Measurements from ENCODE around the gene PRR33.

Gene PRR33

GRCh38 chr11:1883346-1884302, 8.1 kb downstream of the PRR33 start:
- Histone ChIP-seq H3K27me3 (replicated peaks in 2 of 5; ENCODE audit: control insufficient read depth in 4 of 5, insufficient read depth in 5 of 5, low read length in 4 of 5) (no peaks in the 10 kb centered on the region), H3K4me1 (ENCODE audit: control extremely low read depth in 1 of 4, control insufficient read depth in 4 of 4, insufficient read depth in 4 of 4, low read length in 3 of 4) (peaks cover 0 to 59% (median 55%) of the 10 kb centered on the region in 4 experiments), H3K36me3 (ENCODE audit: control insufficient read depth in 4 of 4, insufficient read depth in 4 of 4, low read length in 3 of 4) (peaks cover 11 to 44% (median 27%) of the 10 kb centered on the region in 4 experiments), H3K27ac (ENCODE audit: insufficient read depth in 1 of 2, low read depth in 1 of 2, low read length in 2 of 2, poor library complexity in 1 of 2, severe bottlenecking in 2 of 2) (no peak overlapping the region), H3K9me3 (ENCODE audit: control extremely low read depth in 1 of 5, control insufficient read depth in 4 of 5, insufficient read depth in 2 of 5, low read depth in 1 of 5, low read length in 4 of 5) (peaks cover 0 to 2% (median 0%) of the 10 kb centered on the region in 5 experiments), H3K4me3 (ENCODE audit: control insufficient read depth in 1 of 7, extremely low read depth in 1 of 7, insufficient read depth in 4 of 7, low read depth in 2 of 7, low read length in 6 of 7) (no peak overlapping the region)
- 98% methylated on average over 8 of the region's 14 CpGs for WGBS (ENCODE audit: insufficient coverage)
- CTCF ChIA-PET = interaction anchor here (0.5 to 3.9 kb wide), 25 partner anchors 7 to 267 kb away, joined by 3 to 36 read pairs (median 7); partner anchors contain the start of genes PRR33 and SYT8
- no peak for DNase-seq
- POLR2A ChIA-PET = no interaction called here

- Histone ChIP-seq H3K4me3 (ENCODE audit: control insufficient read depth in 1 of 7, extremely low read depth in 1 of 7, insufficient read depth in 4 of 7, low read depth in 2 of 7, low read length in 6 of 7) (no peak overlapping the region), H3K9me3 (ENCODE audit: control extremely low read depth in 1 of 5, control insufficient read depth in 4 of 5, insufficient read depth in 2 of 5, low read depth in 1 of 5, low read length in 4 of 5) (peaks cover 0 to 2% (median 0%) of the 10 kb centered on the region in 5 experiments), H3K27ac (ENCODE audit: insufficient read depth in 1 of 2, low read depth in 1 of 2, low read length in 2 of 2, poor library complexity in 1 of 2, severe bottlenecking in 2 of 2) (peak overlapping the region in 1 of 2 experiments; percentile 43), H3K27me3 (replicated peaks in 2 of 5; ENCODE audit: control insufficient read depth in 4 of 5, insufficient read depth in 5 of 5, low read length in 4 of 5) (no peaks in the 10 kb centered on the region), H3K4me1 (ENCODE audit: control extremely low read depth in 1 of 4, control insufficient read depth in 4 of 4, insufficient read depth in 4 of 4, low read length in 3 of 4) (peaks cover 0 to 55% (median 49%) of the 10 kb centered on the region in 4 experiments), H3K36me3 (ENCODE audit: control insufficient read depth in 4 of 4, insufficient read depth in 4 of 4, low read length in 3 of 4) (peaks cover 11 to 44% (median 27%) of the 10 kb centered on the region in 4 experiments)
- ChIA-PET CTCF (interaction anchor here (0.9 to 3.9 kb wide), 33 partner anchors 9 to 268 kb away, joined by 3 to 36 read pairs (median 7); partner anchors contain the start of genes PRR33, SYT8 and TNNI2), POLR2A (interaction anchor here (0.5 to 2.2 kb wide), 3 partner anchors 13 to 65 kb away, joined by 3 to 11 read pairs (median 4); partner anchors contain the start of gene MRPL23)
- peak; percentile 67 to 83 (median 81) for DNase-seq
- WGBS (ENCODE audit: insufficient coverage) = 49% methylated on average over 12 of the region's 23 CpGs
Observed at GRCh38 chr11:1882265-1883238, 9.1 kb downstream of the PRR33 start.

- Histone ChIP-seq H3K27ac (ENCODE audit: insufficient read depth in 1 of 2, low read depth in 1 of 2, low read length in 2 of 2, poor library complexity in 1 of 2, severe bottlenecking in 2 of 2) (peak overlapping the region in 1 of 2 experiments; percentile 43), H3K4me3 (ENCODE audit: control insufficient read depth in 1 of 7, extremely low read depth in 1 of 7, insufficient read depth in 4 of 7, low read depth in 2 of 7, low read length in 6 of 7) (no peak overlapping the region), H3K9me3 (ENCODE audit: control extremely low read depth in 1 of 5, control insufficient read depth in 4 of 5, insufficient read depth in 2 of 5, low read depth in 1 of 5, low read length in 4 of 5) (peaks cover 0 to 2% (median 0%) of the 10 kb centered on the region in 5 experiments), H3K4me1 (ENCODE audit: control extremely low read depth in 1 of 4, control insufficient read depth in 4 of 4, insufficient read depth in 4 of 4, low read length in 3 of 4) (peaks cover 0 to 56% (median 52%) of the 10 kb centered on the region in 4 experiments), H3K27me3 (replicated peaks in 2 of 5; ENCODE audit: control insufficient read depth in 4 of 5, insufficient read depth in 5 of 5, low read length in 4 of 5) (no peaks in the 10 kb centered on the region), H3K36me3 (ENCODE audit: control insufficient read depth in 4 of 4, insufficient read depth in 4 of 4, low read length in 3 of 4) (peaks cover 11 to 39% (median 26%) of the 10 kb centered on the region in 4 experiments)
- POLR2A ChIA-PET = interaction anchor here (0.5 to 2.2 kb wide), 3 partner anchors 14 to 66 kb away, joined by 3 to 11 read pairs (median 4); partner anchors contain the start of gene MRPL23
- 50% methylated on average over 19 of the region's 43 CpGs for WGBS (ENCODE audit: insufficient coverage)
- peak in 2 of 3 donors; percentile 51 to 62 for DNase-seq
- CTCF ChIA-PET = interaction anchor here (0.6 to 3.9 kb wide), 32 partner anchors 9 to 274 kb away, joined by 3 to 36 read pairs (median 7); partner anchors contain the start of genes KRTAP5-3, PRR33 and TNNI2
Observed at GRCh38 chr11:1881442-1882264, 10.0 kb downstream of the PRR33 start.

- Histone ChIP-seq H3K27me3 (replicated peaks in 2 of 5; ENCODE audit: control insufficient read depth in 4 of 5, insufficient read depth in 5 of 5, low read length in 4 of 5) (no peaks in the 10 kb centered on the region), H3K4me1 (ENCODE audit: control extremely low read depth in 1 of 4, control insufficient read depth in 4 of 4, insufficient read depth in 4 of 4, low read length in 3 of 4) (peaks cover 0 to 64% (median 59%) of the 10 kb centered on the region in 4 experiments), H3K4me3 (ENCODE audit: control insufficient read depth in 1 of 7, extremely low read depth in 1 of 7, insufficient read depth in 4 of 7, low read depth in 2 of 7, low read length in 6 of 7) (no peak overlapping the region), H3K9me3 (ENCODE audit: control extremely low read depth in 1 of 5, control insufficient read depth in 4 of 5, insufficient read depth in 2 of 5, low read depth in 1 of 5, low read length in 4 of 5) (peaks cover 0 to 2% (median 0%) of the 10 kb centered on the region in 5 experiments), H3K36me3 (ENCODE audit: control insufficient read depth in 4 of 4, insufficient read depth in 4 of 4, low read length in 3 of 4) (peaks cover 10 to 34% (median 23%) of the 10 kb centered on the region in 4 experiments), H3K27ac (ENCODE audit: insufficient read depth in 1 of 2, low read depth in 1 of 2, low read length in 2 of 2, poor library complexity in 1 of 2, severe bottlenecking in 2 of 2) (no peak overlapping the region)
- CTCF ChIA-PET = interaction anchor here (1.1 to 3.9 kb wide), 11 partner anchors 14 to 273 kb away, joined by 3 to 36 read pairs (median 9); no protein-coding TSS in a partner anchor
- WGBS (ENCODE audit: insufficient coverage) = 94% methylated on average over 8 of the region's 9 CpGs
- POLR2A ChIA-PET = interaction anchor here (2.2 kb wide), 1 partner anchor 67 kb away, joined by 11 read pairs; the partner anchor contains the start of gene MRPL23
- no peak for DNase-seq
Observed at GRCh38 chr11:1880746-1881441, 10.8 kb downstream of the PRR33 start.

GRCh38 chr11:1879941-1880720, 11.6 kb downstream of the PRR33 start:
- H3K27me3 ChIP-seq (replicated peaks in 2 of 5; ENCODE audit: control insufficient read depth in 4 of 5, insufficient read depth in 5 of 5, low read length in 4 of 5) = no peaks in the 10 kb centered on the region
- POLR2A ChIA-PET = no interaction called here
- no peak for DNase-seq
- peaks cover 0 to 2% (median 0%) of the 10 kb centered on the region in 5 experiments for H3K9me3 ChIP-seq (ENCODE audit: control extremely low read depth in 1 of 5, control insufficient read depth in 4 of 5, insufficient read depth in 2 of 5, low read depth in 1 of 5, low read length in 4 of 5)
- H3K36me3 ChIP-seq (ENCODE audit: control insufficient read depth in 4 of 4, insufficient read depth in 4 of 4, low read length in 3 of 4) = peaks cover 3 to 26% (median 19%) of the 10 kb centered on the region in 4 experiments
- H3K4me1 ChIP-seq (ENCODE audit: control extremely low read depth in 1 of 4, control insufficient read depth in 4 of 4, insufficient read depth in 4 of 4, low read length in 3 of 4) = peaks cover 0 to 68% (median 63%) of the 10 kb centered on the region in 4 experiments
- H3K27ac ChIP-seq (ENCODE audit: insufficient read depth in 1 of 2, low read depth in 1 of 2, low read length in 2 of 2, poor library complexity in 1 of 2, severe bottlenecking in 2 of 2) = no peak overlapping the region
- no peak overlapping the region for H3K4me3 ChIP-seq (ENCODE audit: control insufficient read depth in 1 of 7, extremely low read depth in 1 of 7, insufficient read depth in 4 of 7, low read depth in 2 of 7, low read length in 6 of 7)
- CTCF ChIA-PET = interaction anchor here (0.7 to 3.2 kb wide), 4 partner anchors 72 to 274 kb away, joined by 3 to 27 read pairs (median 8); no protein-coding TSS in a partner anchor
- WGBS (ENCODE audit: insufficient coverage) = 87% methylated on average over 23 of the region's 32 CpGs
